Tibial nerve (tissue), 4 donors: ENCODE results near the gene CAPN12.
A peak's percentile ranks its signal among the peaks of the same experiment; 100 is the strongest.

ENCODE experiments used
- EP300 ChIP-seq, 2 donors: sonication (generic); formaldehyde crosslinking; IDR thresholded peaks; one replicate each; pipeline ENCODE4 v1.6.1; 2017; ENCODE audit warnings: antibody characterized with exemption in 2 of 2, mild to moderate bottlenecking in 1 of 2
- TF ChIP-seq, protein P1 (sequence below), 5 experiments: fragments of 200-600 bp in 3 of 5; fragments of 450-650 bp in 2 of 5; sonication (generic) in 3 of 5; IDR thresholded peaks; one replicate each; pipeline ENCODE4 v1.5.1; 2016 to 2019; ENCODE audit warnings: antibody characterized with exemption in 5 of 5, mild to moderate bottlenecking in 3 of 5, moderate library complexity in 2 of 5

DNA sequence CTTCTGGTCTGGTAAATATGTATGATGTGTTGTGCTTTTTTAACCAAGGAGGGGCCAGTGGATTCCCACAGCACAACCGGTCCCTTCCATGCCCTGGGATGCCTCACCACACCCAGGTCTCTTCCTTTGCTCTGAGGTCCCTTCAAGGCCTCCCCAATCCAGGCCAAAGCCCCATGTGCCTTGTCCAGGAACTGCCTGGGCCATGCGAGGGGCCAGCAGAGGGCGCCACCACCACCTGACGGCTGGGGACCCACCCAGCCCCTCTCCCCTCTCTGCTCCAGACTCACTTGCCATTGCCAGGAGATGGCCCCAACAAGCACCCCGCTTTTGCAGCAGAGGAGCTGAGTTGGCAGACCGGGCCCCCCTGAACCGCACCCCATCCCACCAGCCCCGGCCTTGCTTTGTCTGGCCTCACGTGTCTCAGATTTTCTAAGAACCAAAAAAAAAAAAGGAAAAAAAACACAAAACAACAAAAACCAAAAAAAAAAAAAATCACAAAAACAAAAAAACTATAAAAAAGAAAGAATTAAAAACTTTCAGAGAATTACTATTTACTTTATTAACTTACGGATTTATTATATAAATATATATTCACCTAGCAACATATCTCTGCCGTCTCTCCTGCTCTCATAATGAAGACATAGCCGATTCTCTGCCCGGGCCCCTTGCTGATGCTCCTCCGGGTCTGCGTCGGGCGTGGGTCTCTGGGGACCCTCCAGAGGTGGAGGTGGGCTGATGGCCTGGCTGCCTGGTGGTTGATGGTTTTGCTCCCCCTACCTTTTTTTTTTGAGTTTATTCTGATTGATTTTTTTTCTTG is 14.4 kb downstream of the CAPN12 start:
- TF ChIP-seq, protein P1, sequence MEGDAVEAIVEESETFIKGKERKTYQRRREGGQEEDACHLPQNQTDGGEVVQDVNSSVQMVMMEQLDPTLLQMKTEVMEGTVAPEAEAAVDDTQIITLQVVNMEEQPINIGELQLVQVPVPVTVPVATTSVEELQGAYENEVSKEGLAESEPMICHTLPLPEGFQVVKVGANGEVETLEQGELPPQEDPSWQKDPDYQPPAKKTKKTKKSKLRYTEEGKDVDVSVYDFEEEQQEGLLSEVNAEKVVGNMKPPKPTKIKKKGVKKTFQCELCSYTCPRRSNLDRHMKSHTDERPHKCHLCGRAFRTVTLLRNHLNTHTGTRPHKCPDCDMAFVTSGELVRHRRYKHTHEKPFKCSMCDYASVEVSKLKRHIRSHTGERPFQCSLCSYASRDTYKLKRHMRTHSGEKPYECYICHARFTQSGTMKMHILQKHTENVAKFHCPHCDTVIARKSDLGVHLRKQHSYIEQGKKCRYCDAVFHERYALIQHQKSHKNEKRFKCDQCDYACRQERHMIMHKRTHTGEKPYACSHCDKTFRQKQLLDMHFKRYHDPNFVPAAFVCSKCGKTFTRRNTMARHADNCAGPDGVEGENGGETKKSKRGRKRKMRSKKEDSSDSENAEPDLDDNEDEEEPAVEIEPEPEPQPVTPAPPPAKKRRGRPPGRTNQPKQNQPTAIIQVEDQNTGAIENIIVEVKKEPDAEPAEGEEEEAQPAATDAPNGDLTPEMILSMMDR (IDR thresholded peaks at IDR 0.05), result peak; percentile 75 to 88 (median 80)
- no peak for TF ChIP-seq EP300 (IDR thresholded peaks at IDR 0.05)
